Measurements from ENCODE around the gene ETNPPL.

DNA sequence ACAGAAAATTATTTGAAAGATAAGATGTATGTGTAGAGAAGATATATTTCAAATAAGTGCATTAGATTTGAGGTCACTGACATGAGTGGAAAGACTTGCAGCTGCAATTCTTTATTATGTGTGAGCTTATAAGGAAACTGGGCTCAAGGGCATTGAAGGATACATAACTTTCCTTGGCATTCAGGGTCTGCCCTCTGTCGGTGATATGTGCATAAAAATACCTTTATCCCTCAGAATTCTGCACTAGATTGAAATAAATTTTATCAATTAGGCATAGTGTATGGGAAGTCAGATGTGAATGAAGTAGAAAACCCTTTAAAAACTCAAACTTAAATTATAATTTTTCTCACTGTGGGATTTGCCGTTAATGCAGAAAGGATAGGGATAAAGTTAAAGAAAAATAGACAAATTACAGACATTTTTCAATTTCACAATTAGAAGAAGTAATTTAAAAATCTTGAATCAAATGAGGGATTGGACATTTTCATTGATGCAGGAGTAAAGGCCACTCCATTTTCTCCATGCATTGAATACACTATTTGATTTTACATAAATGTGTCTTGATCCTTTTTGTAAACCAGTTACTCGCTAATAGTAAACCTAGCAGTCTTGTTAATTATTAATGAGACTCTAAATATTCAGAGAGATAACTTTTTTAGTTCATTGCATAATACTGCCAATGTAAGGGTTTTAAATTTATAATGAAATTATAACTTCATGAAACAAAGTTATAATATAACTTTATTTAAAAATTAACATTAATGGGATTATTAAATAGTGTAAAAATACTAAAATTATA, 21.0 kb upstream of the ETNPPL start:
- TF ChIP-seq, protein P1, sequence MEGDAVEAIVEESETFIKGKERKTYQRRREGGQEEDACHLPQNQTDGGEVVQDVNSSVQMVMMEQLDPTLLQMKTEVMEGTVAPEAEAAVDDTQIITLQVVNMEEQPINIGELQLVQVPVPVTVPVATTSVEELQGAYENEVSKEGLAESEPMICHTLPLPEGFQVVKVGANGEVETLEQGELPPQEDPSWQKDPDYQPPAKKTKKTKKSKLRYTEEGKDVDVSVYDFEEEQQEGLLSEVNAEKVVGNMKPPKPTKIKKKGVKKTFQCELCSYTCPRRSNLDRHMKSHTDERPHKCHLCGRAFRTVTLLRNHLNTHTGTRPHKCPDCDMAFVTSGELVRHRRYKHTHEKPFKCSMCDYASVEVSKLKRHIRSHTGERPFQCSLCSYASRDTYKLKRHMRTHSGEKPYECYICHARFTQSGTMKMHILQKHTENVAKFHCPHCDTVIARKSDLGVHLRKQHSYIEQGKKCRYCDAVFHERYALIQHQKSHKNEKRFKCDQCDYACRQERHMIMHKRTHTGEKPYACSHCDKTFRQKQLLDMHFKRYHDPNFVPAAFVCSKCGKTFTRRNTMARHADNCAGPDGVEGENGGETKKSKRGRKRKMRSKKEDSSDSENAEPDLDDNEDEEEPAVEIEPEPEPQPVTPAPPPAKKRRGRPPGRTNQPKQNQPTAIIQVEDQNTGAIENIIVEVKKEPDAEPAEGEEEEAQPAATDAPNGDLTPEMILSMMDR (IDR thresholded peaks at IDR 0.05; ENCODE audit: poor library complexity, severe bottlenecking): peak; percentile 27
- TF ChIP-seq, protein P2, sequence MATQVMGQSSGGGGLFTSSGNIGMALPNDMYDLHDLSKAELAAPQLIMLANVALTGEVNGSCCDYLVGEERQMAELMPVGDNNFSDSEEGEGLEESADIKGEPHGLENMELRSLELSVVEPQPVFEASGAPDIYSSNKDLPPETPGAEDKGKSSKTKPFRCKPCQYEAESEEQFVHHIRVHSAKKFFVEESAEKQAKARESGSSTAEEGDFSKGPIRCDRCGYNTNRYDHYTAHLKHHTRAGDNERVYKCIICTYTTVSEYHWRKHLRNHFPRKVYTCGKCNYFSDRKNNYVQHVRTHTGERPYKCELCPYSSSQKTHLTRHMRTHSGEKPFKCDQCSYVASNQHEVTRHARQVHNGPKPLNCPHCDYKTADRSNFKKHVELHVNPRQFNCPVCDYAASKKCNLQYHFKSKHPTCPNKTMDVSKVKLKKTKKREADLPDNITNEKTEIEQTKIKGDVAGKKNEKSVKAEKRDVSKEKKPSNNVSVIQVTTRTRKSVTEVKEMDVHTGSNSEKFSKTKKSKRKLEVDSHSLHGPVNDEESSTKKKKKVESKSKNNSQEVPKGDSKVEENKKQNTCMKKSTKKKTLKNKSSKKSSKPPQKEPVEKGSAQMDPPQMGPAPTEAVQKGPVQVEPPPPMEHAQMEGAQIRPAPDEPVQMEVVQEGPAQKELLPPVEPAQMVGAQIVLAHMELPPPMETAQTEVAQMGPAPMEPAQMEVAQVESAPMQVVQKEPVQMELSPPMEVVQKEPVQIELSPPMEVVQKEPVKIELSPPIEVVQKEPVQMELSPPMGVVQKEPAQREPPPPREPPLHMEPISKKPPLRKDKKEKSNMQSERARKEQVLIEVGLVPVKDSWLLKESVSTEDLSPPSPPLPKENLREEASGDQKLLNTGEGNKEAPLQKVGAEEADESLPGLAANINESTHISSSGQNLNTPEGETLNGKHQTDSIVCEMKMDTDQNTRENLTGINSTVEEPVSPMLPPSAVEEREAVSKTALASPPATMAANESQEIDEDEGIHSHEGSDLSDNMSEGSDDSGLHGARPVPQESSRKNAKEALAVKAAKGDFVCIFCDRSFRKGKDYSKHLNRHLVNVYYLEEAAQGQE (IDR thresholded peaks at IDR 0.05; ENCODE audit: borderline replicate concordance): no peak
- no peak for TF ChIP-seq POLR2AphosphoS5 (IDR thresholded peaks at IDR 0.05)

Data from neural cell (in vitro differentiated cells).